ENCODE measurements around the gene NME3. TPM values are rescaled to one million over a fixed set of nuclear protein-coding genes. Genes with fewer than 3 reads are reported as not detected.
A peak's percentile ranks its signal among the peaks of the same experiment; 100 is the strongest.

Gene NME3
- total and polyA plus RNA-seq, 3 experiments from 2014 or later: 33.5 to 71.4 (median 36.5) TPM

DNA sequence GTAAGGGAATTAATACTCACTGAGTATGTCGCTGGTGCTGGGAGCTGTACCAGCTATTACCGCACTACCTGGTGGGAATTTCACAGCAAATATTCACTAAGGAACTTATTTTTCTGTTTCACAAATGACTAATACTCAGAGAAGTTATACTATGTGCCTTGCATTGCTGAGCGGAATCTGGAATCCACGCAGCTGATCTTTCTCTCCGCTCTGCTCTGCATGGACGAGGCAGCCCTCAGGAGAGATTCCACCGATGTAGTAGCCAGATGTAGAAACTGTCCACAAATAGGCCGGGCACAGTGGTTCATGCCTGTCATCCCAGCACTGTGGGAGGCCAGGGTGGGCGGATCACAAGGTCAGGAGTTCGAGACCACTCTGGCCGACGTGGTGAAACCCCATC, 17.1 kb downstream of the NME3 start:
- Histone ChIP-seq H3K9me3 (ENCODE audit: low read length) (no peaks in the 10 kb centered on the region), H3K27me3 (ENCODE audit: insufficient read depth, low read length, poor library complexity, severe bottlenecking) (no peaks in the 10 kb centered on the region), H3K27ac (ENCODE audit: low read depth, low read length) (no peak overlapping the region), H3K4me1 (ENCODE audit: insufficient read depth, low read length) (peaks cover 10% of the 10 kb centered on the region), H3K36me3 (ENCODE audit: insufficient read depth, low read length) (peaks cover 11% of the 10 kb centered on the region), H3K4me3 (ENCODE audit: low read length) (no peak overlapping the region)
- POLR2A ChIA-PET: interaction anchor here (0.7 kb wide), 1 partner anchor 309 kb away, joined by 3 read pairs; no protein-coding TSS in a partner anchor
- Mint-ChIP-seq H3K4me1 (peaks cover 8 to 14% (median 10%) of the 10 kb centered on the region in 3 donors), H3K27ac (no peak overlapping the region), H3K36me3 (peaks cover 0 to 58% (median 0%) of the 10 kb centered on the region in 3 donors), H3K27me3 (no peaks in the 10 kb centered on the region), H3K4me3 (no peak overlapping the region), H3K9me3 (no peaks in the 10 kb centered on the region)
- DNase-seq: no peak
- CTCF ChIA-PET: no interaction called here

DNA sequence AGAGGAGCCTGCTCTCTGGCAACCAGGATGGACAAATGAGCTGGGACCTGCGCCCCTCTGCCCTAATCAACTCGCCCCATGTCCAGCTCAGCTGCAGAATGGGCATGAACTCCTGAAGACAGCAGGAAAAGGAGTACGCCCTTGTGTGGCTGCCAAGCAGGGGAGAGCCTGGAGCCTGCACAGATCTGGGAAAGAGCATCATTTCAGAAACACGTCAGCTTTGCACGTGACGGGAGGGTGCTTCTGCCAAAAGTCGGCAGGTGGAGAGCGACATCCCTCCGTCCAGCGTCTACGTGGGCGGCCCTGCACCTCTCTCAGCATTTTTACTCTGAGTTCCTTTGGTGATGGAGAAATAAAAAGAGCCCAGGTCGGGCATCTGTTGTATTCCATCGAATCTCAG, 18.5 kb downstream of the NME3 start:
- Mint-ChIP-seq H3K9me3 (no peaks in the 10 kb centered on the region), H3K27me3 (no peaks in the 10 kb centered on the region), H3K4me1 (peaks cover 8 to 13% (median 10%) of the 10 kb centered on the region in 3 donors), H3K4me3 (no peak overlapping the region), H3K27ac (no peak overlapping the region), H3K36me3 (peaks cover 0 to 64% (median 0%) of the 10 kb centered on the region in 3 donors)
- no peak overlapping the region for H3K27ac ChIP-seq (ENCODE audit: low read depth, low read length)
- H3K4me3 ChIP-seq (ENCODE audit: low read length): no peak overlapping the region
- peaks cover 22% of the 10 kb centered on the region for H3K36me3 ChIP-seq (ENCODE audit: insufficient read depth, low read length)
- no peak for DNase-seq
- ChIA-PET POLR2A (no interaction called here), CTCF (interaction anchor here (1.6 kb wide), 1 partner anchor 30 kb away, joined by 3 read pairs; the partner anchor contains the start of genes NUBP2 and SPSB3)
- no peaks in the 10 kb centered on the region for H3K9me3 ChIP-seq (ENCODE audit: low read length)
- H3K4me1 ChIP-seq (ENCODE audit: insufficient read depth, low read length): peaks cover 10% of the 10 kb centered on the region
- H3K27me3 ChIP-seq (ENCODE audit: insufficient read depth, low read length, poor library complexity, severe bottlenecking): no peaks in the 10 kb centered on the region

DNA sequence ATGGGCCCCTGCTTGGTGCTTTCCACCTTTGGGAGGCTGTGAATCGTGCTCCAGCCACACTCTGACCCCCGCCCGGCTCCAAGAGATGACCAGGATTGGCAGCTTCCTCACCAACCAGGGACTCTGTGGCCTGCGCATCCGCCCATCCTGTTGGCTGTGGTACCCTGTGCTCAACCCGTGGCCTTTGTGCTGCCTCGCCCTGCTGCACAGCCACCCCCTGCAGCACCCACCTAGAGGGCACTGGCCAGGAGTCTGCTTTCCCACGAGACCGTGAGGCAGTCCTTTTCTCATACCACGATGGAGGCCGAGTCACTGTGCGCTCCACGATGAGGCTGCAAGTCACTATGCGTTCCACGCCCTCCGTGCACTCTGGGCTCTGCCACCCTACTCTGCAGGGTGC, 19.4 kb downstream of the NME3 start:
- Histone ChIP-seq H3K36me3 (ENCODE audit: insufficient read depth, low read length) (peaks cover 22% of the 10 kb centered on the region), H3K4me1 (ENCODE audit: insufficient read depth, low read length) (peaks cover 2% of the 10 kb centered on the region), H3K27ac (ENCODE audit: low read depth, low read length) (no peak overlapping the region), H3K9me3 (ENCODE audit: low read length) (no peaks in the 10 kb centered on the region), H3K4me3 (ENCODE audit: low read length) (no peak overlapping the region), H3K27me3 (ENCODE audit: insufficient read depth, low read length, poor library complexity, severe bottlenecking) (no peaks in the 10 kb centered on the region)
- Mint-ChIP-seq H3K4me1 (peaks cover 4 to 6% (median 5%) of the 10 kb centered on the region in 3 donors), H3K4me3 (no peak overlapping the region), H3K27ac (peak overlapping the region in 1 of 8 donors; percentile 87), H3K36me3 (peaks cover 0 to 68% (median 0%) of the 10 kb centered on the region in 3 donors), H3K9me3 (no peaks in the 10 kb centered on the region), H3K27me3 (no peaks in the 10 kb centered on the region)
- POLR2A ChIA-PET: no interaction called here
- no peak for DNase-seq
- CTCF ChIA-PET: no interaction called here

DNA sequence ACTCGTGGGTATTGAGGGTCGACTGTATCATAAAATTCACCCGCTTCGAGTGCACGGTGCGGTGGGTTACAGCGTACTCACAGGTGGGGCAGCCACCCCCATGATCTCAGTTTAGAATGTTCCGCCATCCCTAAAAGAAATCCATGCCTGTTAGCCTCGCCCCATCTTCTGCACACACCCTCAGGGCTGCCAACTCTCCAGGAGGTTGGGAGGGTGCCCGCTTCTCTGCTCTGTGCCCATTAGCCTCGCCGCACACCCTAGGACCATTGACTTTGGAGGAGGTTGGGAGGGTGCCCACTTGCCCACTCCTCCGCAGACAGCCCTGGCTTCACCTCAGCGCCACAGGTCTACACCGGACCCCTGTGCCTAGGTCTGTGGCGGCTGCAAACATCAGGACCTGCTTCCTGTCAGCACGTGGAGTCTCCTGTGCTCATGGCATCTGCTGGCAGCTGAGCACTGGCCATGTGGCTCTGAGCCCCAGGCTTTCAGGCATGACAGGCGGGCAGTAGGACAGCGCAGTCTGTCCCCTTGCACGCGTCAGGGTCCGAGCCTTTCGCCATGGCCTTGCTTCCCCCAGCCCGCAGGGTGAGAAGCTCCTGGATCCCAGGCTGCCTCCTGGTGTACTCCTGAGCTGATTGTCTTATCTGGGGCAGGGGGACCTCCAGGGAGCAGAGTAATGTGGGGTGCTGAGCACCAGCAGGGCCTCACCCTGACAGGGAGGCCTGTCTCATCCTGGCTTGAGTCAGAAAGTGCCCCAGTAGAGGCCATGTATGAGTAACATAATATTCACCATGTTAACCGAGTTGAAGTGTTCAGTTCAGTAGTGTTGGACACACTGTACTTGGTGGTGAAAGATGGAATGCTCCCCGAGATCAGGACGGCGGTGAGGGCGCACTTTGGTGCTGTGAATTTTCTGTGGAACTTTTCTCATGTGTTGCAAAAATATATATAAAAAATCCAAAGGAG, 21.9 kb downstream of the NME3 start:
- ChIA-PET POLR2A (no interaction called here), CTCF (no interaction called here)

DNA sequence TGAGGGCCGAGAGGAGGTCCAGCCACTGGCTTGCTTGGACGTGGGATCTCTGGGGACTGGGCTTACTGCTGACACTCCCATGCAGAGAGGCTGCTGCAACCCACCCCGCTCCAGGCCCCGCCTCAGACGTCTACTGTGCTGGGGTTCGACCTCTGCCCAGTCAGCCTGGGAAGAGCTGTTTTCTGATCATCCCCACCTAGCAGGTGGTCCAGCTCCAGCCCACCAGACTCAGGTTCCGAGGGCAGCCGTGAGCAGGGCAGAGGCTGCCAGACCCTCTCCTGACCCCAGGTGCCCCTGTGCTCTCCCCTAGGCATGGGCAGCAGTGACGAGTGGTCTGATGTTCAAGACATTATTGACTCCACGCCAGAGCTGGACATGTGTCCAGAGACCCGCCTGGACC, 23.4 kb downstream of the NME3 start:
- no peaks in the 10 kb centered on the region for H3K27me3 ChIP-seq (ENCODE audit: insufficient read depth, low read length, poor library complexity, severe bottlenecking)
- ChIA-PET CTCF (no interaction called here), POLR2A (no interaction called here)
- Mint-ChIP-seq H3K27ac (no peak overlapping the region), H3K4me3 (no peak overlapping the region), H3K27me3 (no peaks in the 10 kb centered on the region), H3K4me1 (no peaks in the 10 kb centered on the region), H3K36me3 (peaks cover 0 to 80% (median 4%) of the 10 kb centered on the region in 3 donors), H3K9me3 (no peaks in the 10 kb centered on the region)
- DNase-seq: no peak
- no peaks in the 10 kb centered on the region for H3K9me3 ChIP-seq (ENCODE audit: low read length)
- no peak overlapping the region for H3K27ac ChIP-seq (ENCODE audit: low read depth, low read length)
- H3K4me1 ChIP-seq (ENCODE audit: insufficient read depth, low read length): no peaks in the 10 kb centered on the region
- H3K36me3 ChIP-seq (ENCODE audit: insufficient read depth, low read length): peaks cover 22% of the 10 kb centered on the region
- no peak overlapping the region for H3K4me3 ChIP-seq (ENCODE audit: low read length)

More for the DNA sequence above, 21.9 kb downstream of the NME3 start:
- Mint-ChIP-seq H3K36me3 (peaks cover 0 to 73% (median 4%) of the 10 kb centered on the region in 3 donors), H3K9me3 (no peaks in the 10 kb centered on the region), H3K4me1 (no peaks in the 10 kb centered on the region), H3K27me3 (no peaks in the 10 kb centered on the region), H3K4me3 (no peak overlapping the region), H3K27ac (no peak overlapping the region)
- Histone ChIP-seq H3K4me3 (ENCODE audit: low read length) (no peak overlapping the region), H3K27ac (ENCODE audit: low read depth, low read length) (no peak overlapping the region), H3K27me3 (ENCODE audit: insufficient read depth, low read length, poor library complexity, severe bottlenecking) (no peaks in the 10 kb centered on the region), H3K9me3 (ENCODE audit: low read length) (no peaks in the 10 kb centered on the region), H3K36me3 (ENCODE audit: insufficient read depth, low read length) (peaks cover 22% of the 10 kb centered on the region), H3K4me1 (ENCODE audit: insufficient read depth, low read length) (no peaks in the 10 kb centered on the region)
- no peak for DNase-seq

DNA sequence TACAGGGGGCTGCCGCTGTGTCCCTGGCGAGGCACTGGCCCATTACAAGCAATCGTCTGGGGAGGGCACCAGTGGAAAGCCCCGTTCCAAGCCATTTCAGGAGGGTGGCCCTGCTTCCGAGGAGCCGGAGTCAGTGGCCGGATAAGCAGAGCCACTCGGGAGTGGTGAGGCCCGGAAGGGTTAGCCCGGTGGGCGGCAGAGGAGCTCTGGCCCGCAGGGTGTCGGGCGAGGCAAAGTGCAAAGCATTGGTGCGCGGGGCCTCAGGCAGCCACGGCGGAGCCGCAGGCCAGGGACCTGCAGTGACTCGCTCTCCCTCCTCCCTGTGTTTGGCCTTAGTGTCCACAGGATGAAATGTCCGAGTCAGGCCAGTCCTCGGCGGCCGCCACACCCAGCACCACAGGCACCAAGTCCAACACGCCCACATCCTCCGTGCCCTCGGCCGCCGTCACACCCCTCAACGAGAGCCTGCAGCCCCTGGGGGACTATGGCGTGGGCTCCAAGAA, 24.6 kb downstream of the NME3 start:
- no peak overlapping the region for H3K27ac ChIP-seq (ENCODE audit: low read depth, low read length)
- Mint-ChIP-seq H3K36me3 (peaks cover 0 to 70% (median 4%) of the 10 kb centered on the region in 3 donors), H3K9me3 (no peaks in the 10 kb centered on the region), H3K4me3 (no peak overlapping the region), H3K4me1 (no peaks in the 10 kb centered on the region), H3K27me3 (no peaks in the 10 kb centered on the region), H3K27ac (no peak overlapping the region)
- peaks cover 16% of the 10 kb centered on the region for H3K36me3 ChIP-seq (ENCODE audit: insufficient read depth, low read length)
- H3K9me3 ChIP-seq (ENCODE audit: low read length): no peaks in the 10 kb centered on the region
- DNase-seq: no peak
- ChIA-PET CTCF (no interaction called here), POLR2A (no interaction called here)
- H3K27me3 ChIP-seq (ENCODE audit: insufficient read depth, low read length, poor library complexity, severe bottlenecking): no peaks in the 10 kb centered on the region
- no peaks in the 10 kb centered on the region for H3K4me1 ChIP-seq (ENCODE audit: insufficient read depth, low read length)
- H3K4me3 ChIP-seq (ENCODE audit: low read length): no peak overlapping the region

DNA sequence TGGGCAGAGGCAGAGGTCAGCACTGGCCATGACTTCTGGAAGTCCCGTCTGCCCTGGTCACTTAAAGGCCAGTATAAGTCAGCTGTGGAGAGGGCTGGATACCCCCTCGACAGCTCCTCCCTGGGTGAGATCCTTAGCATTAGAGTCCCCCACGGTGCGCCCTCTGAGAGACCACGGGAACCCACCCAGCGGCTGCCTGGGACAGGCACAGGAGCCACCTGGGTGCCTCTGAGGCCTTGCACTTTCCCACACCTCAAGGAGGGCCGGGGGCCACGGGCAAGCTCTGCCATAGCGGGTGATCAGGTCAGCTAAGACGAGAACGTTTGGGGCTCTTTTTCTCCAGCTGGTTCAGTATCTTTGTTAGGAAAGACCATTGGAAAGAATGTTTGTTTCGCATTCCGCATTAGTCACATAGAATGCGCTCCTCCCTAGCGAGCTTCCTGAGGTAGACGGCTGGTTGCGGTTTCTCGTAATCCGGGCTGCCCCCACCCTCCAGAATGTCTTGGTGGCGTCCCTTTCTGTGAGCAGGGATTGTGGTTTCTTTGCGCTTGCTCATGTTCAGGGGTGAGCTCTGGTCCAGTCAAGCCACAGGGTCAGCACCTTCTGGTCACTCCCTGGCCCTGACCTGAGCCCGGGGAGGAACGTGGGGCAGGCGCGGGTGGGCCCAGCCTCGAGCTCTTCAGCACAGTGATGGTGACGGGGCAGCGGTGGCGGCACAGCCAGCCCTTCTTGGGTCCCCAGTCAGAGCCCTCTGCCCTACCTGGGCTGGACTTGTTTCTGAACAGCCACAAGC, 25.2 kb downstream of the NME3 start:
- Histone ChIP-seq H3K27ac (ENCODE audit: low read depth, low read length) (no peak overlapping the region), H3K36me3 (ENCODE audit: insufficient read depth, low read length) (peaks cover 16% of the 10 kb centered on the region), H3K9me3 (ENCODE audit: low read length) (no peaks in the 10 kb centered on the region), H3K4me1 (ENCODE audit: insufficient read depth, low read length) (no peaks in the 10 kb centered on the region), H3K27me3 (ENCODE audit: insufficient read depth, low read length, poor library complexity, severe bottlenecking) (no peaks in the 10 kb centered on the region), H3K4me3 (ENCODE audit: low read length) (no peak overlapping the region)
- Mint-ChIP-seq H3K9me3 (no peaks in the 10 kb centered on the region), H3K4me1 (no peaks in the 10 kb centered on the region), H3K27ac (no peak overlapping the region), H3K27me3 (no peaks in the 10 kb centered on the region), H3K36me3 (peaks cover 0 to 66% (median 4%) of the 10 kb centered on the region in 3 donors), H3K4me3 (no peak overlapping the region)
- ChIA-PET CTCF (interaction anchor here (1.3 kb wide), 1 partner anchor 40 kb away, joined by 4 read pairs; no protein-coding TSS in a partner anchor), POLR2A (no interaction called here)
- no peak for DNase-seq
